Neutrophil (primary cell): Measurements from ENCODE around the gene CCDC78.
"Not testable (repeated sequence)": the region's sequence is repeated elsewhere in the genome, so short reads cannot be mapped to it uniquely, and the experiment has no call there.

Source experiments
- H3K27ac ChIP-seq: fragments of 200-600 bp; sonication (generic); 2 replicates; pipeline ENCODE4 v1.5.1; 2016; ENCODE audit warnings: mild to moderate bottlenecking, moderate library complexity
- H3K27me3 ChIP-seq: fragments of 200-600 bp; sonication (generic); 2 replicates; pipeline ENCODE4 v1.6.0; 2016; ENCODE audit warnings: mild to moderate bottlenecking
- H3K36me3 ChIP-seq: fragments of 200-600 bp; sonication (generic); 2 replicates; pipeline ENCODE4 v1.5.1; 2017
- H3K4me1 ChIP-seq, 2 experiments: fragments of 200-600 bp in 1 of 2; sonication (generic) in 1 of 2; 1 replicate in 1 of 2; 2 replicates in 1 of 2; pipeline versions ENCODE4 v1.5.1 to v1.6.1; 2013 to 2016; ENCODE audit warnings: low read depth in 1 of 2, low read length in 1 of 2, mild to moderate bottlenecking in 1 of 2, moderate library complexity in 1 of 2; ENCODE audit not compliant: control insufficient read depth in 1 of 2, insufficient read depth in 1 of 2
- H3K4me3 ChIP-seq, 2 experiments: fragments of 200-600 bp in 1 of 2; sonication (generic) in 1 of 2; 1 replicate in 1 of 2; 2 replicates in 1 of 2; pipeline ENCODE4 v1.5.1; 2013 to 2016; ENCODE audit warnings: low read depth in 1 of 2, low read length in 1 of 2, mild to moderate bottlenecking in 1 of 2, moderate library complexity in 1 of 2
- H3K9me3 ChIP-seq: fragments of 200-600 bp; sonication (generic); 2 replicates; pipeline ENCODE4 v1.5.1; 2016
- CTCF ChIP-seq: fragments of 200-600 bp; sonication (generic); IDR thresholded peaks from 2 replicates; pipeline ENCODE4 v1.5.1; 2016; ENCODE audit warnings: antibody characterized with exemption

The CCDC78 gene

GRCh38 chr16:749010-749409, 22.8 kb upstream of the CCDC78 start:
- Histone ChIP-seq H3K9me3 (no peaks in the 10 kb centered on the region), H3K4me1 (no peaks in the 10 kb centered on the region), H3K27ac (no peak overlapping the region), H3K4me3 (no peak overlapping the region), H3K36me3 (no peaks in the 10 kb centered on the region), H3K27me3 (peaks cover 6% of the 10 kb centered on the region)
- no peak for TF ChIP-seq CTCF

DNA sequence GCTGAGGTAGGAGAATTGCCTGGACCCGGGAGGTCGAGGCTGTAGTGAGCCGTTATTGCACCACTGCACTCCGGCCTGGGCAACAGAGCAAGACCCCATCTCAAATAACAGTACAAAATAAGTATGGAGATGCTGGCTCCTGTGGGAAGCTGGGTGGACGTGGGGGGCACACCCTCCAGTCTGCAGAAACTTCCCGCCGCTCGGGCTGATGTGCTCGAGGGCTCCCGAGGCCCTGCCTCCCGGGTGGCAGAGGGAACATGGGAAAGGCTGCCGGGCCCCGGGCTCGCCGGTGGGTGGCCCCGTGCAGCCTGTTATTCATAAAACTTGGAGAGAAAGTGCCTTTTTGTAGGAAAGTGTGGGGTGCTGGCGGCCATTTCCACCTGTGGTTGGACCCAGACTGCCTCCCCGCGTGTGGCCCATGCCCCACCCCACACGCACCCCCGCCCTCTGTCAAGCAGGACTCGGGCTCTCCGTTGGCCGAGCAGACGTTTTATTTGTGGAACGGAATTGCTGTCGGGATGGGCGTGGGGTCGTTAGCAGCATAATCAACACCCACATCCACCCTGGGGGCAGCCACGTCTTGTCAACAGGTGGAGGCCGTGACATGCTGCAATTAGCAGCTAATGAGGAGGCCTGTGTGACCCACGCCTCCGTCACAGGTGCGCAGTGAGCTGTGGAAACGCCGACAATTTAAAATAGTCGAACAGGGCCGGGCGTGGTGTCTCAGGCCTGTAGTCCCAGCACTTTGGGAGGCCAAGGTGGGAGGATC, 21.9 kb upstream of the CCDC78 start:
- H3K27ac ChIP-seq = no peak overlapping the region
- H3K4me3 ChIP-seq = no peak overlapping the region
- no peak for TF ChIP-seq CTCF
- no peaks in the 10 kb centered on the region for H3K9me3 ChIP-seq
- no peaks in the 10 kb centered on the region for H3K36me3 ChIP-seq
- peaks cover 6% of the 10 kb centered on the region for H3K27me3 ChIP-seq
- no peaks in the 10 kb centered on the region for H3K4me1 ChIP-seq

DNA sequence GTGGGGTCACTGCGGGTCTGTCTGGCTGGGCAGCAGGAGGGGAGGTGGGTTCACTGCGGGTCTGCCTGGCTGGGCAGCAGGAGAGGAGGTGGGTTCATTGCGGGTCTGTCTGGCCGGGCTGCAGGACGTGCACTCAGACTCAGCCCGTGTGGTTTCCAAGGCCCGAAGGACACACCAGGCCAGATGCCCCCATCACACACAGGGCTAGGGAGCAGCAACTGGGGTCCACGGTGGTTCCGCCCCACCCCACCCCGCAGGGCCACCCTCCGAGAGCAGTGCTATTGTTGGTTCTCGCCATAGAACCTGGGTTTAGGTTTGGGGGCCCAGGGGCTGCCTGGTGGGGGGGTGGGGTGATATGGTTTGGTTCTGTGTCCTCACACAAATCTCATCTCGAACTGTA, 20.4 kb upstream of the CCDC78 start:
- H3K4me3 ChIP-seq = no peak overlapping the region
- no peaks in the 10 kb centered on the region for H3K4me1 ChIP-seq
- H3K27me3 ChIP-seq = peaks cover 6% of the 10 kb centered on the region
- H3K9me3 ChIP-seq = no peaks in the 10 kb centered on the region
- no peak overlapping the region for H3K27ac ChIP-seq
- no peak for TF ChIP-seq CTCF
- no peaks in the 10 kb centered on the region for H3K36me3 ChIP-seq

DNA sequence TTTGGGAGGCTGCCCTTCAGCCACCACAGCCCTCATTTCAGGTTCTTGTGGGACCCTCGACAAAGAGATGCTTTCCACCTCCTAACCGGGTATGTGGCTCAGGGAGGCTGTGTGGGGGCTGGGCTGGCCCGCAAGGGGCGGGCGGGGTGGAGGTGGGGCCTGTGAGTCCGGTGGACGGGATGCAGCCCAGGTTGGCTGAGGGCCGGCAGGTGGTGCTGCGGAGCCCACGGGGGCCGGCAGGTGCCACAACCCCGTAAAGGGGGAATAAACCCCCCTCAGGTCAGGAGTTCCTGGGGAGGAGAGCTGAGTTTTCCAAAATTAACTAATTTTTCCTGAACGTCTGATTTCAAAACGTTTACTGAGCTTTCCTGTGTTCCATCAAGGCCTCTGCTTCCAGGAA, 19.5 kb upstream of the CCDC78 start:
- H3K4me3 ChIP-seq = no peak overlapping the region
- H3K27me3 ChIP-seq = peaks cover 6% of the 10 kb centered on the region
- no peak overlapping the region for H3K27ac ChIP-seq
- no peaks in the 10 kb centered on the region for H3K9me3 ChIP-seq
- H3K4me1 ChIP-seq = peaks cover 4 to 6% of the 10 kb centered on the region in 2 experiments
- no peaks in the 10 kb centered on the region for H3K36me3 ChIP-seq
- TF ChIP-seq CTCF = no peak

DNA sequence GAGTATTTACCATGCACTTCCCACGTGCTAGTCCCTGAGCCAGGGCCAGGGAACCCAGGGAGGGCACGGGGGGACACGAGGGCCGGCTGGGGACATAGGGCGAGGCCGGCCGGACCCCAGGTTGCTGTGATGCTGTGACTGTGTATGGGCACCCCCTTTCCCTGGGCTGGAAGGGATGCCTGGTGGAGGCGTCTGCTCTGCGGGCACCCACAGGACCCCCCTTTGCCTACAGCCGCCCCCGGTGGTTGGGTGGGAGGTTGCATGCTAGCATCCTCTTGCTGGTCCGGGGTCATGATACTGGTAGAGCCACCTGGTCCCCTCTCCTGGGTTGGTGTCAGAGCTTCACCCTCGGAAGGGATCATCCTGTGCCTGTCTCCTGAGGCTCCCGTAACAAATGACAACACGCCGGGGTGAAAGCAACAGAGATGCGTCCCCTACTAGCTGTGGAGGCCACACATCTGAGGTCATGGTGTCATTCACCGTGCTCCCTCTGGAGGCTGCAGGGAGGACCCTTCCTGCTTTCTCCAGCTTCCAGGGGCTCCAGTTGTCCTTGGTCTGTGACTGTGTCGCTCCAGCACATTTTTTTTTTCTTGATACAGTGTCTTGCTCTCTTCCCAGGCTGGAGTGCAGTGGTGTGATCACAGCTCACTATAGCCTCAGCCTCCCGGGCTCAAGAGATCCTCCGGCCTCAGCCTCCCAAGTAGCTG, 17.7 kb upstream of the CCDC78 start:
- H3K27me3 ChIP-seq = peaks cover 6% of the 10 kb centered on the region
- no peaks in the 10 kb centered on the region for H3K36me3 ChIP-seq
- no peak overlapping the region for H3K27ac ChIP-seq
- H3K4me1 ChIP-seq = peaks cover 12 to 15% of the 10 kb centered on the region in 2 experiments
- H3K4me3 ChIP-seq = no peak overlapping the region
- TF ChIP-seq CTCF = no peak
- H3K9me3 ChIP-seq = no peaks in the 10 kb centered on the region

GRCh38 chr16:742894-743293, 16.7 kb upstream of the CCDC78 start:
- not testable (repeated sequence) for H3K27ac ChIP-seq, H3K36me3 ChIP-seq, H3K4me3 ChIP-seq, H3K9me3 ChIP-seq, H3K27me3 ChIP-seq
- peaks cover 12 to 15% of the 10 kb centered on the region in 2 experiments for H3K4me1 ChIP-seq
